Measurements from ENCODE around the gene TMIE. TPM values are rescaled to one million over a fixed set of nuclear protein-coding genes. Genes with fewer than 3 reads are reported as not detected.

TMIE gene
- total and polyA plus RNA-seq, 9 of the 15 experiments (the other 6 are each of a cell fraction or from before 2014, with no cell fraction given): not detected

DNA sequence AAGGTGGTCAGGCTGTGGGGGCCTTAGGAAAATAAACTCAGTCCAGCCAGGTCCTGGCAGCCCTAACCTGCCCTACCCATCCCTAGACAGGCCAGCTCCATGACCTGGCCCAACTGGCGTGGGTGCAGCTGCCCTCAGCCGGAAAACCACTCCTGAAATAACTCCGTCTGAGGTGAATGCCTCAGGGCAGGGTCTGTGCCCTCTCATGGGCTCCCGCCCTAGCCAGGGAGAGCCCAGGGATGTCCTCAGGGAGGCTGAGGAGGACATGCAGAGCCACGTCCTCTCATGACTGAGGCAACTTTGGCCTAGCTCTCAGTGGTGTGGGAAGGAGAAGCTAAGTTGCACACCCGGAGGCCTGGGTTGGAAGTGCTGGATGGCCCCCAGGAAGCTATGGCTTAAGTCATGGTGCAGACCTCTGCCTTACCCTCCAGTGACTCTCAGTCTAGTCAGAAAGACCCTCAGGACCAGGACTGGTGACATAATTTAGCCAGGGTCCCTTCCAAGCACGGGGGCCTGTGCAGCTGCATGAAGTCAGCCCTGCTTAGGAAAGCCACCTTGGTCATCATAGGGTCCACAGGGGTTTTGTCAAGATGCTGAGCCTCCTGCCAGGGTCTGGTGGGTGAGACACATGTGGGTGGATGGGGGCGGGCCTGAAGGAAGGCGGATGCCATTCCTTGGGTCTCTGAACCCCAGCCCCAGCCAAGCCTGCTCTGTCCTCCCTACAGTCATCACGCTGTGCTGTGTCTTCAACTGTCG, 7.4 kb downstream of the TMIE start:
- no peaks in the 10 kb centered on the region for H3K36me3 ChIP-seq (ENCODE audit: control insufficient read depth, insufficient read depth, low read length)
- in situ Hi-C loops (cut with MboI) (no loop called here), intact Hi-C loops (cut with micrococcal nuclease) (loop anchor here (10.0 kb wide), 2 partner anchors 286 to 666 kb away; no protein-coding TSS in a partner anchor)
- peaks cover 11 to 54% of the 10 kb centered on the region in 2 experiments; a peak in 4 of 5 replicates for H3K27me3 ChIP-seq (ENCODE audit: control insufficient read depth in 2 of 2, insufficient read depth in 2 of 2, low read length in 2 of 2)
- CTCF ChIA-PET (ENCODE audit: low intra/inter-chr PET ratio): no interaction called here
- WGBS (ENCODE audit: insufficient coverage, low coverage, missing lambda C conversion rate): 2% methylated on average over 11 of the region's 11 CpGs
- ATAC-seq (no peak), FAIRE-seq (no peak), DNase-seq (ENCODE audit: extremely low read depth in 1 of 4, low spot score in 3 of 4) (no peak)
- H3K9me1 ChIP-seq (ENCODE audit: control insufficient read depth, insufficient read depth, low read length): no peaks in the 10 kb centered on the region
- BruUV-seq (replicated peaks): no TSS peak
- no peak overlapping the region for H2AFZ ChIP-seq (ENCODE audit: low read depth, low read length)
- H3K9ac ChIP-seq (ENCODE audit: insufficient read depth in 1 of 2, low read depth in 2 of 2, low read length in 2 of 2): 0 out of 4 replicates have a peak overlapping the region, but pooled peaks of 1 of the 2 experiments have one; percentile 37
- no peak overlapping the region for H3K4me2 ChIP-seq (ENCODE audit: insufficient read depth, low read length)
- peaks cover 33% of the 10 kb centered on the region for H4K20me1 ChIP-seq (replicated peaks; ENCODE audit: control insufficient read depth, insufficient read depth, low read length)
- H3K9me3 ChIP-seq (replicated peaks; ENCODE audit: control insufficient read depth, insufficient read depth, low read depth, low read length): no peaks in the 10 kb centered on the region
- TF ChIP-seq POU5F1 (IDR thresholded peaks at IDR 0.05; ENCODE audit: borderline replicate concordance, low read depth, low read length, partially characterized antibody) (no peak), ESRRB (CRISPR knock-in tag; IDR thresholded peaks at IDR 0.05; ENCODE audit: borderline replicate concordance) (no peak), PHTF2 (CRISPR knock-in tag; IDR thresholded peaks at IDR 0.05) (no peak), IFI16 (CRISPR knock-in tag; IDR thresholded peaks at IDR 0.05) (no peak), ARID1B (IDR thresholded peaks at IDR 0.05) (no peak), SIN3B (IDR thresholded peaks at IDR 0.05; ENCODE audit: low read depth) (no peak), MAZ (CRISPR knock-in tag; conservative IDR thresholded peaks at IDR 0.05 in 1 of 2, IDR thresholded peaks at IDR 0.05 in 1 of 2) (no peak), TSC22D4 (tag; IDR thresholded peaks at IDR 0.05) (no peak), CHD1 (IDR thresholded peaks at IDR 0.05; ENCODE audit: low read length) (no peak), EP400 (IDR thresholded peaks at IDR 0.05) (no peak), SP1 (CRISPR knock-in tag; IDR thresholded peaks at IDR 0.05) (no peak)
- TF ChIP-seq, protein P1, sequence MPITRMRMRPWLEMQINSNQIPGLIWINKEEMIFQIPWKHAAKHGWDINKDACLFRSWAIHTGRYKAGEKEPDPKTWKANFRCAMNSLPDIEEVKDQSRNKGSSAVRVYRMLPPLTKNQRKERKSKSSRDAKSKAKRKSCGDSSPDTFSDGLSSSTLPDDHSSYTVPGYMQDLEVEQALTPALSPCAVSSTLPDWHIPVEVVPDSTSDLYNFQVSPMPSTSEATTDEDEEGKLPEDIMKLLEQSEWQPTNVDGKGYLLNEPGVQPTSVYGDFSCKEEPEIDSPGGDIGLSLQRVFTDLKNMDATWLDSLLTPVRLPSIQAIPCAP (CRISPR knock-in tag; IDR thresholded peaks at IDR 0.05; ENCODE audit: borderline replicate concordance): no peak
- TF ChIP-seq, protein P2, sequence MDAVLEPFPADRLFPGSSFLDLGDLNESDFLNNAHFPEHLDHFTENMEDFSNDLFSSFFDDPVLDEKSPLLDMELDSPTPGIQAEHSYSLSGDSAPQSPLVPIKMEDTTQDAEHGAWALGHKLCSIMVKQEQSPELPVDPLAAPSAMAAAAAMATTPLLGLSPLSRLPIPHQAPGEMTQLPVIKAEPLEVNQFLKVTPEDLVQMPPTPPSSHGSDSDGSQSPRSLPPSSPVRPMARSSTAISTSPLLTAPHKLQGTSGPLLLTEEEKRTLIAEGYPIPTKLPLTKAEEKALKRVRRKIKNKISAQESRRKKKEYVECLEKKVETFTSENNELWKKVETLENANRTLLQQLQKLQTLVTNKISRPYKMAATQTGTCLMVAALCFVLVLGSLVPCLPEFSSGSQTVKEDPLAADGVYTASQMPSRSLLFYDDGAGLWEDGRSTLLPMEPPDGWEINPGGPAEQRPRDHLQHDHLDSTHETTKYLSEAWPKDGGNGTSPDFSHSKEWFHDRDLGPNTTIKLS (IDR thresholded peaks at IDR 0.05; ENCODE audit: borderline replicate concordance, low read depth): no peak
- TF ChIP-seq, protein P3, sequence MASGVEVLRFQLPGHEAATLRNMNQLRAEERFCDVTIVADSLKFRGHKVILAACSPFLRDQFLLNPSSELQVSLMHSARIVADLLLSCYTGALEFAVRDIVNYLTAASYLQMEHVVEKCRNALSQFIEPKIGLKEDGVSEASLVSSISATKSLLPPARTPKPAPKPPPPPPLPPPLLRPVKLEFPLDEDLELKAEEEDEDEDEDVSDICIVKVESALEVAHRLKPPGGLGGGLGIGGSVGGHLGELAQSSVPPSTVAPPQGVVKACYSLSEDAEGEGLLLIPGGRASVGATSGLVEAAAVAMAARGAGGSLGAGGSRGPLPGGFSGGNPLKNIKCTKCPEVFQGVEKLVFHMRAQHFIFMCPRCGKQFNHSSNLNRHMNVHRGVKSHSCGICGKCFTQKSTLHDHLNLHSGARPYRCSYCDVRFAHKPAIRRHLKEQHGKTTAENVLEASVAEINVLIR (CRISPR knock-in tag; IDR thresholded peaks at IDR 0.05): no peak
- TF ChIP-seq, protein P4, sequence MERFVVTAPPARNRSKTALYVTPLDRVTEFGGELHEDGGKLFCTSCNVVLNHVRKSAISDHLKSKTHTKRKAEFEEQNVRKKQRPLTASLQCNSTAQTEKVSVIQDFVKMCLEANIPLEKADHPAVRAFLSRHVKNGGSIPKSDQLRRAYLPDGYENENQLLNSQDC (CRISPR knock-in tag; IDR thresholded peaks at IDR 0.05): no peak
- no peak overlapping the region for H3K4me3 ChIP-seq
- H3K27ac ChIP-seq (ENCODE audit: extremely low read depth, low read depth, low read length): no peak overlapping the region
- no peaks in the 10 kb centered on the region for H3K79me2 ChIP-seq (ENCODE audit: control insufficient read depth, insufficient read depth, low read length)
- H3K4me1 ChIP-seq (replicated peaks in 1 of 2; ENCODE audit: control insufficient read depth in 2 of 2, insufficient read depth in 2 of 2, low read length in 2 of 2): no peaks in the 10 kb centered on the region
- POLR2A ChIA-PET: interaction anchor here (0.6 to 1.7 kb wide), 6 partner anchors 12 to 345 kb away, joined by 3 to 11 read pairs (median 4); no protein-coding TSS in a partner anchor

All from K562 (cell line).